HG03097 (cell line): ENCODE measurements around the gene CNOT10.
"Not testable (repeated sequence)": the region's sequence is repeated elsewhere in the genome, so short reads cannot be mapped to it uniquely, and the experiment has no call there.

Experiments
- ATAC-seq: cut with Tn5 transposase; IDR thresholded peaks from one replicate; pipeline ENCODE4 v1.9.1; 2021; ENCODE audit not compliant: unreplicated experiment, low FRiP score

Gene CNOT10

DNA sequence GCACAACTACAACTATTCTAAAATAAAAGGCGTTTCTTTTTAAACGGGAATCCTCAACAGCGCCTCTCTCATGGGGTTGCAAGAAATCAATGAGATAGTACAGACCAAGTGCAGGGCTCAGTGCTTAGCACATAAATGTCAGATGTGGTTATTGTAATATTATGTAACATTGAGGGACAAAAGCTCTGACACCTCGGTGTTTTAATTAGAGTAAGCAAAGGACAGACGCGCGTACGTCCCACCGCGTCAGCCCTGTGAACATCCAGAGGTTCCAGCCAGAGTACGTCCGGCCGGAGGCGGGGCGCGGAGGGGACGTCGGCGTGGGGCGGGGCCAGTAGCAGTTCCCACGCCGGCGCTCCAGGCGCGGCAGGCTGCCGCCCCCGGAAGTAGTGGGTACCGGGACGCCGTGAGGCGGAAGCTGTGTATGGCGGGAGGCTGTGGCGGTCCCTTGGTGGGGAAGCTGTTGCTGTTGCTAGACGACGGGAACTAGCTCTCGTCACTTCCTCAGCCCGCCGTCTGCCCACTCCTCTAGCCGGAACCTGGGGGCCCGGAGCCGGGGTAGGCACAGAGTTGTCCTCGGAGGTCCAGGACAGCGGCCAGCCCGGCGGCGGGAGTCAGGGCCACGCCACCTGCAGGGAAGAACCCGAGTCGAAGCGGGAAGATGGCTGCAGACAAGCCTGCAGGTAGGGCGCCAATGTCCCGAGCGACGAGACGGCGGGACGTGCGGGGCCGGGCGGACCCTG lies at the start of gene CNOT10:
CNOT10 (plus strand) TSS at position 389 of the 743 bp plus-strand sequence; CDS start at position 662, 273 bp downstream.
- ATAC-seq = peak; percentile 98

- ATAC-seq = no peak
Observed at GRCh38 chr3:32640939-32641338, 44.0 kb upstream of the CNOT10 start.

- no peak for ATAC-seq
Observed at GRCh38 chr3:32641356-32641755, 43.6 kb upstream of the CNOT10 start.

- no peak for ATAC-seq
Observed at GRCh38 chr3:32643354-32643753, 41.6 kb upstream of the CNOT10 start.

DNA sequence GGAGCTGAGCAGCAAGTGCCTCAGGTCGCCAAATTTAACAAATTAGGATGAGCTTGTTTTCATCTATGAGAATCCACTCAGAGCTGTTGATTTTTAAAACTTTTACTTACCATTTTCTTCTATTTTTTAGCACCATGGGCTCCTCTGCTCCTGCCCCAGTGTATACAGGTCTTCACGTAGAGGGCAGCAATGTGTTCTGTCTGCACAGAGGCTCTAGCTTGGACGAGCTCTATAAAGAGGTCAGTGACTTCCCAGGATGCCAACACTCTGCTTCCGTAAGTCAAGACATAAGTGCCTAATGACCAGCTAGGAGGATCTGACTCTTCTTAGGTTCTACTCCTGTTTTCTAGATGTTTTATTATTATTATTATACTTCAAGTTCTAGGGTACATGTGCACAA lies 41.2 kb upstream of the CNOT10 start:
- ATAC-seq = no peak

DNA sequence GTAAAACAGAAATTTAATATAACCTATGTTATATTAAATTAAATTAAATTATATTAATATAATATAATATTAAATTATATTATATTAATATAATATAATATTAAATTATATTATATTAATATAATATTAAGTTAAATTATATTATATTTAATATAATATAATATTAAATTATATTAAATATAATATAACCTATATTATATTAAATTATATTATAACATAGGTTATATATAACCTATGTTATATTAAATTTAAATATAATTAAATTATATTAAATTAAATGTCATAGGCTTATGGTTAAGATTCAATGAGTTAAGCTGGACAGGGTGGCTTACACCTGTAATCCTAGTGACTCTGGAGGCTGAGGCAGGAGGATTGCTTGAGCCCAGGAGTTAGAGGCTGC lies 40.6 kb upstream of the CNOT10 start:
- ATAC-seq = no peak

DNA sequence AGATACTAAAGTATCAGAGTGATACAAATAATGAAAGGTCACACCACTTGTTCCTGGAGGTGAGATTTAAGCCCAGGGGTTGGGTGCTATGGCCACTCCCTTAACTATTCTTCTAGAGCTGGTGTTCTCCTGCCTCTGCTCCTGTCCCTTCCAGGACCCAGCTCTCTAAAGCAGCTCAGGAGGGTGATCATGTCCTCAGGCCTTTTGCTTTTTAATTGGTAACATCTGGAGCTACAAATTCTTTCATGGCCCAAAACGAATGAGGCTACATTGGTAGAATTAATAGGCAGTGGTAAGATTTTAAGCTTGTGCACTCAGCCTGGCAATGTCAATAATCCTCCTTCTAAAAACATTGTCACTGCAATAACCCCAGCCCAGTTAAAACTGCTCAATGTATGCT lies 38.2 kb upstream of the CNOT10 start:
- ATAC-seq = no peak

DNA sequence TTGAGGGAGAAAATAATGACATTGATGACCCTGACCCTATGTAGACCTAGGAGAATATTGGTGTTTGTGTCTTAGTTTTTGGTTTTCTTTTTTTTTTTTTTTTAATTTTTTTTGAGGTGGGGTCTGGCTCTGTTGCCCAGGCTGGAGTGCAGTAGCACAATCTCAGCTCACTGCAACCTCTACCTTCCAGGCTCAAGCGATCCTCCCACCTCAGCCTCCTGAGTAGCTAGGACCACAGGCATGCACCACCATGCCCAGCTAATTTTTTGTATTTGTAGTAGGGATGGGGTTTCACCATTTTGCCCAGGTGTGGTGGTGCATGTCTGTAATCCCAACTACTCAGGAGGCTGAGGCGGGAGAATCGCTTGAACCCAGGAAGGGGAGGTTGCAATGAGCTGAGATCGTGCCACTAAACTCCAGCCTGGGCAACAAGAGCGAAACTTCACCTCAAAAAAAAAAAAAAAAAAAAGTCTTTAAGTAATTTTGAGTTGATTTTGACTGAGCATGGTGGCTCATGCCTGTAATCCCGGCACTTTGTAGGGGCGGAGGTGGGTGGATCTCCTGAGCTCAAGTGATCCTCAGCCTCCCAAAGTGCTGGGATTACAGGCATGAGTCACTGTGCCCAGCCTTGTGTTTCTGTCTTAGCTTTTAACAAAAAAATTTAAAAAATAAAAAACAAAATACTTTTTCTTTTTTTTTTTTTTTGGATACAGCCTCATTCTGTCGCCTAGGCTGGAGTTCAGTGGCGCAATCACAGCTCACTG lies 32.5 kb upstream of the CNOT10 start:
- not testable (repeated sequence) for ATAC-seq

DNA sequence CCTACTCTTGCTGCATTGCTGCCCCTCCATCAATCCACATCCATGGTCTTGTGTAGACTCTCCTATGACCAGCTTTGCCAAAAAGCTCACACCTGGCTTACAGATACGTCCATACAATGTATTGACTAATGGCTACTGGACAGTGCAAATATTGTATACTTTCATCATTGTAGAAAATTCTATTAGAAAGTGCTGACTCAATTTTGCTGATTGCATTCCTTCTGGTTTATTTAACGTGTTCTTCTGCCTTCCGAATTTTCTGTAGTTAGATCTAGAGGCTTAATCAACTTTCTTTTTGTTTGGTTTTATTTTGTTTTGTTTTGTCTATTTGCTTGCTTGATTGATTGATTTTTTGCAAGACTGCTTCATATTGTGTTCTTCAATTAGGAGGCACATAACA lies 29.8 kb upstream of the CNOT10 start:
- no peak for ATAC-seq

- ATAC-seq = no peak
Observed at GRCh38 chr3:32660634-32661033, 24.4 kb upstream of the CNOT10 start.

DNA sequence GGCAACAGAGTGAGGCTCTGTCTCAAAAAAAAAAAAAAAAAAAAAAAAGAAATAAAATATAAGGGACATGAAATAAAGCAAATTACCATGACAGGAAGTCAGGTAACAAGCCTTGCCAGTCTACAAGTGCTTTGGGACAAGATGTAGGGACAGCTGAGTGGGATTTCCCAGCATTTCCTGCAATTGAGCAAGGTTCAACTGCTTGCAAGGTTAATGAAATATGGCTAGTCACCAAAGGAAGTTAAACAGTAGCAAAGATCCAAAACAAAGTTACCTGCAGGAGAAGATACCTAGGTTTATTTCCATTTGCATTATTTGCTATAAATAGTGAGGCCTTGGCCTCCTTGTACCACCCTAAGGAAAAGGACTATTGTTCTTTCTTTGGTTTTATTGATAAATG lies 22.3 kb upstream of the CNOT10 start:
- ATAC-seq = no peak

DNA sequence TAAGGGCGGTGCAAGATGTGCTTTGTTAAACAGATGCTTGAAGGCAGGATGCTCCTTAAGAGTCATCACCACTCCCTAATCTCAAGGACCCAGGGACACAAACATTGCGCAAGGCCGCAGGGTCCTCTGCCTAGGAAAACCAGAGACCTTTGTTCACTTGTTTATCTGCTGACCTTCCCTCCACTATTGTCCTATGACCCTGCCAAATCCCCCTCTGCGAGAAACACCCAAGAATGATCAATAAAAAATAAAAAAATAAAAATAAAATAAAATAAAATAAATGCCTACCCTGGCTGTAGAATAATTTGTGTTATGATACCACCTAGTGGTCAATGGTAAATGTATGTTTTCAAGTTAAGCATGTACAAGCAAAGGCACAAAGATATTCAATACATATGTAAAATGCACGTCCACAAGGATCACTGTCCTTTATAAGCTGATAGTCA lies 20.3 kb upstream of the CNOT10 start:
- not testable (repeated sequence) for ATAC-seq

GRCh38 chr3:32667072-32667582 lies 17.9 kb upstream of the CNOT10 start:
- ATAC-seq = no peak

DNA sequence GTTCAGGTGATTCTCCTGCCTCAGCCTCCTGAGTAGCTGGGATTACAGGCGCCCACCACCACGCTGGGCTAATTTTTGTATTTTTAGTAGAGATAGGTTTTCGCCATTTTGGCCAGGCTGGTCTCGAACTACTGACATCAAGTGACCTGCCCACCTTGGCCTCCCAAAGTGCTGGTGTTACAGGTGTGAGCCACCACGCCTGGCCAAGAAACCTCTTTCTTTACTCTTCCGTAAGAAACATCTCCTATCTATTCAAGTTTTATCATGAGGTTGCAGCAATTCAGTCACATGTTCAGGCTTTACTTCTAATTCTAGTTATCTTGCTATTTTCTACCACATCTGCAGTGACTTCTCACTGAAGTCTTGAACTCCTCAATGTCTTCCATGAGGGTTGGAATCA lies 15.8 kb upstream of the CNOT10 start:
- ATAC-seq = not testable (repeated sequence)

GRCh38 chr3:32673730-32674129 lies 11.3 kb upstream of the CNOT10 start:
- ATAC-seq = not testable (repeated sequence)

- no peak for ATAC-seq
Observed at GRCh38 chr3:32675164-32675563, 9.8 kb upstream of the CNOT10 start.

DNA sequence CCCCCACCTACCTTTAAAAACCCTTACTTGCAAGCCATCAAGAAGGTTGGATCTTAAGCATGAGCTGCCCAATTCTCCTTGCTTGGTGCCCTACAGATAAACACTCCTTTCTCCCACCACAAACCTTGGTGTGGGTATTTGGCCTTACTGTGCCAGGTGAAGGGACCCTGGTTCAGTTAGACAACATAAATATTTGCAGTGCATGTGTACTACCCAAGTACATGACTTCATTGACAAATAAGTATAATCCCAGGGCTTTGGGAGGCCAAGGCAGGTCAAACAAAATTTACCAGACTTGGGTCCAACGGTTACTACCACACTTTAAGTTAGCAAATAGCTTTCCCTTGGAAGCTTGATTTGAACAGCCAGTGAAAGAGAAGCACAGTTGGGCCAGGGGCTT lies 9.3 kb upstream of the CNOT10 start:
- no peak for ATAC-seq

DNA sequence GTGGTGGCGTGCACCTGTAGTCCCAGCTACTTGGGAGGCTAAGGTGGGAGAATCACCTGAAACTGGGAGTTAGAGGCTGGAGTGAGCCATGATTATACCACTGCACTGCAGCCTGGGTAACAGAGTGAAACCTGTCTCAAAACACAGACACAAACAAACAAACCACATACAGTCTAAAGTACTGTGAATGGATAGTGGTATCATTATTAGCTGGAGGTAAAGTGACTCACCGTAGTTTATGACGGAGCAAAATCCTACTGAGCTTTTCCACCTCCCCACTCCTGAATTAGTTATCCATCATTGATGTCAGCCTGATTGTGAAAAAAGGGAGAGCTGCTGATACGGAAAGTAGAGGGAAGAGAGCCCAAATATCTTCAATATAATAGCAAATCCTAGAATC lies 3.2 kb upstream of the CNOT10 start:
- no peak for ATAC-seq

DNA sequence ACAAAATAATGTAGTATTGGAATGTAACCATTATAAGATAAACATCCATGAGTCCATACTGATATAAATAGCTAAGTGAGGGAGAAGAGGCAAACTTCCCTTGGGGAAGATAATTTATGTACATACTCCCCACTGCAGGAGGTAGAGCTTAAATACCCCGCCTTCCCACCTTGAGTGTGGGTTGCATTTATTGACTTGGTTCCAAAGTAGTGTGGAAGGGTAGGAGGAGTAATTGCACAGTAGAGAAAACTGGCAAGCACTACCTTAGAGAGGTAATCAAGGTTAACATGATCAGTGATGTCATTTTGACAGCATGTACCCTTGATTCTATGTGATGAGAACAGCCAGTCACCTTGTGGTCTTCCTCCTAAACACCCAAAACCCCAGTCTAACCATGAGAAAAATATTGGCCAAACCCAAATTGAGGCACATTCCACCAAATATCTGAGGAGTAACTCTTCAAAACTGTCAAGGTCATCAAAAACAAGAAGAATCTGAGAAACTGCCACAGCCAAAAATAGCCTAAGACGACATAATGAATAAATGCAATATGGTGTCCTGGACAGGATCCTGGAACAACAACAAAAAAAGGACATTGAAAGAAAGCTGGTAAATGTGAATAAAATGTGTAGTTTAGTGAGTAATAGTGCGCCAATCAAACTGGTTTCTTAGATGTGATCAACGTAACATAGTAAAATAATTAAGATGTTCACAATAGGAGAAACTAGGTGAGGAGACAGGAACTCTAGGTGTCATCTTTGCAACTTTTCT lies 774 bp upstream of the CNOT10 start:
- no peak for ATAC-seq

DNA sequence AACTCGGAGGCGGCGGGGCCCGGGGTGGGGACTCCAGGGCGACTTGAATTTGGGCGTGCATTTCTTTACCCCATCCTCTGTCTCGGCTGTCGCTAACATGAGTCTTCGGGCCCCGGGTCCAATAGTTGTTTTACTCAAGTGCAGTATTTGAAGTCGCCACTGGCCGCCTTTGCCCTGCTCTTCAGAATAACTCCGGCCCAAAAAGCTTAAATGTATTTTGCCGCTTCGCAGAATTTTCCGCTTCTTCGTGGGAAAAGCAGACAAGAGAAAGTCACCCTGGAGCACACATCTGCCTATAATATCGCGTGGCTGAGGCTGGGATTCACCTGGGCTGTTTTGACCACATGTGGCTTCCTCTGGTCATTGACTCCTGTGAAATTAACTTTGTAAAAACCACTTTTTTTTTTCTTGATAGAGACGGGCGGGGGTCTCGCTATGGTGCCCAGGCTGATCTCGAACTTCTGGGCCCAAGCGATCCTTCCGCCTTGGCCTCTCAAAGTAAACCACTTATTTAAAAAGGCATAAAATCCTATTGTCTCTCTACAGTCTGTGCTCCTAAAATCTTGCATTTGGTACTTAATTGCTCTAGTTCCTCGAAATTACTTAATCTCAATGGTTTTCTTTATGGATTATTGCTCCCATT lies 676 bp downstream of the CNOT10 start:
- no peak for ATAC-seq

DNA sequence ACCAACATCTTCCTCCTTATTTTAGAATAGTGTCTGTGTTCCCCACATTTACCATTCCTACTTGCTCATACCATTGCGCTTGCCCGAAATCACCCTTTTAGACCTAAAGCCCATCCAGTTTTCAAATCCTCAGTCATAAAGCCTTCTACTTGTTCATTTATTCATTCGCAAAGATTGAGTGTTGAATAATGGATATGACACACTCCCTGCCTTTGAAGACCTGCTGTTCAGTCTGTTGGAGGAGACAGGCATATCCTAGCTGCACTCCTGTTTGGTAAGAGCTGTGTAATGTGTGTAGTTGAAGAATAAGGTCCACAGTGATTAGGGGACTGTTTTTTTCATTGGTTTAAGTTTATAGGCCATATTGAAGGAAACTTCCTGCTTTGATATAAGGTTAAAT lies 1.7 kb downstream of the CNOT10 start:
- no peak for ATAC-seq
